SK-N-MC (cell line): ENCODE measurements around the gene HLA-DQA1.
"Not testable (repeated sequence)": the region's sequence is repeated elsewhere in the genome, so short reads cannot be mapped to it uniquely, and the experiment has no call there.

Experiments used
- DNase-seq: peaks from one replicate; pipeline ENCODE4 v3.0.0-alpha.2; 2011; ENCODE audit warnings: low read depth, low spot score
- H3K27ac ChIP-seq: fragments of 200-600 bp; sonication (generic); 2 replicates; pipeline ENCODE4 v1.5.1; 2016; ENCODE audit warnings: mixed run types
- H3K36me3 ChIP-seq: fragments of 200-600 bp; sonication (generic); 2 replicates; pipeline ENCODE4 v1.6.1; 2017; ENCODE audit warnings: antibody characterized with exemption, low read length, mixed read lengths; ENCODE audit not compliant: insufficient read depth
- H3K4me3 ChIP-seq: fragments of 200-600 bp; sonication (generic); 2 replicates; pipeline ENCODE4 v1.5.1; 2016
- H3K9ac ChIP-seq: fragments of 200-600 bp; sonication (generic); 2 replicates; pipeline ENCODE4 v1.8.0; 2017; ENCODE audit warnings: mixed run types, mixed read lengths; ENCODE audit not compliant: insufficient read length
- H3K9me3 ChIP-seq: fragments of 200-600 bp; sonication (generic); 2 replicates; pipeline ENCODE4 v1.6.1; 2017; ENCODE audit warnings: low read depth, mild to moderate bottlenecking, antibody characterized with exemption, low read length, moderate library complexity, mixed read lengths
- EZH2 ChIP-seq: fragments of 200-600 bp; sonication (generic); IDR thresholded peaks from one replicate; pipeline ENCODE4 v1.6.1; 2017; ENCODE audit warnings: antibody characterized with exemption
- FOXP2 ChIP-seq: optimal IDR thresholded peaks from 2 replicates; pipeline ENCODE3; 2011; ENCODE audit warnings: mild to moderate bottlenecking, moderate library complexity; ENCODE audit not compliant: insufficient read depth; ENCODE audit errors: extremely low read length, control extremely low read depth
- POLR2AphosphoS5 ChIP-seq: IDR thresholded peaks from 2 replicates; pipeline ENCODE4 v1.6.1; 2012; ENCODE audit warnings: mild to moderate bottlenecking, low read depth, low read length, borderline replicate concordance

Gene HLA-DQA1

GRCh38 chr6:32662836-32663235 is 25.6 kb downstream of the HLA-DQA1 start:
- Histone ChIP-seq H3K9ac (no peak overlapping the region), H3K36me3 (no peaks in the 10 kb centered on the region), H3K4me3 (no peak overlapping the region), H3K27ac (no peak overlapping the region), H3K9me3 (no peaks in the 10 kb centered on the region)
- DNase-seq, result no peak
- TF ChIP-seq POLR2AphosphoS5 (no peak), FOXP2 (no peak), EZH2 (no peak)

- no peaks in the 10 kb centered on the region for H3K36me3 ChIP-seq
- no peak overlapping the region for H3K4me3 ChIP-seq
- DNase-seq, result no peak
- no peak overlapping the region for H3K9ac ChIP-seq
- TF ChIP-seq EZH2 (no peak), FOXP2 (no peak), POLR2AphosphoS5 (no peak)
- no peak overlapping the region for H3K27ac ChIP-seq
- no peaks in the 10 kb centered on the region for H3K9me3 ChIP-seq
Observed at GRCh38 chr6:32664354-32664753, 27.1 kb downstream of the HLA-DQA1 start.

DNA sequence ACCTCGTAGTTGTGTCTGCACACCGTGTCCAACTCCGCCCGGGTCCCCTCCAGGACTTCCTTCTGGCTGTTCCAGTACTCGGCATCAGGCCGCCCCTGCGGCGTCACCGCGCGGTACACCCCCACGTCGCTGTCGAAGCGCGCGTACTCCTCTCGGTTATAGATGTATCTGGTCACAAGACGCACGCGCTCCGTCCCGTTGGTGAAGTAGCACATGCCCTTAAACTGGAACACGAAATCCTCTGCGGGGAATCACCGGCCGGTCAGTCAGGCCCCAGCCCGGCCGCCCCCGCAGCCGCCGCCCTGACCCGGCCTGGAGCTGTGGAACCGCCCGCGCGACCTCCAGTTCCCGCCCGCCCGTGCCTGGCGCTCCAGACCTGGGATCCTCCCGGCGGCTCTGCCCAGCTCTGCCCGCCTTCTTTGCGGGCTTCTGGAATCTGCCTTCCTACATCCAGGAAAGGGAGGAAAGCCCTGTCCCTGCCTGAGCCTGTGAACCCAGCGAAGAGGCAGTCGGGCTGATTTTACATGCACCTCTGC is 27.7 kb downstream of the HLA-DQA1 start:
- Histone ChIP-seq H3K27ac (no peak overlapping the region), H3K9ac (no peak overlapping the region), H3K9me3 (no peaks in the 10 kb centered on the region), H3K4me3 (no peak overlapping the region), H3K36me3 (no peaks in the 10 kb centered on the region)
- TF ChIP-seq POLR2AphosphoS5 (no peak), FOXP2 (no peak), EZH2 (peak; percentile 74)
- DNase-seq, result no peak

DNA sequence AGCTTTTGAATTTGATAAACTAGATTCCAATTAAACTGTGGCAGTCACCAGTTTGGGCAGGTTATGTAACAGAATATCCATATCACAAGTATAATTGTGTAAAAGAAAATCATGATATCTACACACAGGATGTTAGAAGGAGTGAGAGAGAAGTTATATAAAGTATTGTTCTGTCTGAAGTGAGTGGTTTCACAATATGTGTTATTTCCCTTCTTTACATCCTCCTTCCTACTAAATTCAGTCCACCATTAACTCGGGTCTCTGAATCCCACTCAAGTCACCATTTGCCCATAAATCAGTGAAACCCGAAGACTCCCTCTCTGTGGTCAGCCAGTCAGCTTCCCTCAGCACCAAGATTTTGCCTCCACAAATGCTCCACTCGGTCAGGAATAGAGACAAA is 28.5 kb downstream of the HLA-DQA1 start:
- H3K9ac ChIP-seq, result no peak overlapping the region
- no peak for DNase-seq

DNA sequence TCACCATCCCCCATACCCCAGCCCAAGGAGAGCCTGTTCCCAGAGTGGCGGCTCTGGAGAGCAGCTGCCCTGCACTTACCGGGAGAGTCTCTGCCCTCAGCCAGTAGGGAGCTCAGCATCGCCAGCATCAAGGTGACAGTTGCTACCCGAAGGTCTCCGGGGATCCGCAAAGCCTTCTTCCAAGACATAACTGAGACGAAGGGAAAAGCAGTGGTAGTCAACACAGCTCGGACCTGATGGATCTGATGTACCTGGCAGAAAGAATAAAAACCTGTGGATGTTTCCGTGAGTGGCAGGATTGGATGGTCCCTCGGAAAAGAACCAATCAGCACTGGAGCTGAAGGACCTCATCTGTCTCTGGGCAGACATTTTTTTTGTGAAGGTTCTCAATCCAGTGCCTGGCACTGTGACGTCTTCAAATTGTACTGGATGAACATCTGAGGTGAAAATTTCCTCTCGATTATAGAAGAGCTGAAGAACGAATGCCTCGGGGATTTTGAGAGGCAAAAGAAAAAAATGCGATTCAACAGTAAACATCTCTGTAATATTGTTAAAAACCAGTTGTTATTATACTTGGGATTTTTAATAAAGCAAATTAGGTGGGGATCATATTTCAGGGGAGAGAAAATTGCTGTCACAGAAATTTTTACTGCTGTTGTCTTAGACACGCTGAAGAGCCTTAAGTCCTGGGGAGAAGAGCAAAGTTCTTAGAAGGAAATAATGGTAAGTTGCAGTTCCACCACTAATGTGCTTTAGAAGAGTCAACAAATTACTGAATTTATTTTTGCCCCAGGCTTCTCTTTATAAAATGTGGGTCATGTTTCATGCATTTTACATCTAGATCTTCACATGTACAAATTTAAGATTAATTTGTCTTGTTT is 29.5 kb downstream of the HLA-DQA1 start, which contains the start of gene HLA-DQB1:
TSS of gene HLA-DQB1 (minus strand) at position 238 of the 881 bp plus-strand sequence. CDS start at position 188, 50 bp downstream.
- Histone ChIP-seq H3K36me3 (no peaks in the 10 kb centered on the region), H3K9ac (no peak within 1 kb of the TSS), H3K27ac (no peak within 1 kb of the TSS), H3K4me3 (peak within 1 kb of the TSS; percentile 54; the same call in 1 of the 2 replicates), H3K9me3 (no peaks in the 10 kb centered on the region)
- DNase-seq, result peak; percentile 28
- no peak for TF ChIP-seq EZH2
- no peak for TF ChIP-seq FOXP2
- no peak for TF ChIP-seq POLR2AphosphoS5

More for the DNA sequence above, 28.5 kb downstream of the HLA-DQA1 start:
- TF ChIP-seq POLR2AphosphoS5, result no peak
- no peak for TF ChIP-seq EZH2
- no peak for TF ChIP-seq FOXP2
- no peak overlapping the region for H3K4me3 ChIP-seq
- H3K9me3 ChIP-seq, result no peaks in the 10 kb centered on the region
- no peaks in the 10 kb centered on the region for H3K36me3 ChIP-seq
- H3K27ac ChIP-seq, result no peak overlapping the region

- Histone ChIP-seq H3K36me3 (no peaks in the 10 kb centered on the region), H3K27ac (no peak overlapping the region), H3K4me3 (no peak overlapping the region), H3K9me3 (no peaks in the 10 kb centered on the region; the same call in 1 of the 2 replicates), H3K9ac (no peak overlapping the region)
- TF ChIP-seq FOXP2, result no peak
- no peak for TF ChIP-seq POLR2AphosphoS5
- no peak for TF ChIP-seq EZH2
- no peak for DNase-seq
Observed at GRCh38 chr6:32668226-32668747, 31.1 kb downstream of the HLA-DQA1 start.

DNA sequence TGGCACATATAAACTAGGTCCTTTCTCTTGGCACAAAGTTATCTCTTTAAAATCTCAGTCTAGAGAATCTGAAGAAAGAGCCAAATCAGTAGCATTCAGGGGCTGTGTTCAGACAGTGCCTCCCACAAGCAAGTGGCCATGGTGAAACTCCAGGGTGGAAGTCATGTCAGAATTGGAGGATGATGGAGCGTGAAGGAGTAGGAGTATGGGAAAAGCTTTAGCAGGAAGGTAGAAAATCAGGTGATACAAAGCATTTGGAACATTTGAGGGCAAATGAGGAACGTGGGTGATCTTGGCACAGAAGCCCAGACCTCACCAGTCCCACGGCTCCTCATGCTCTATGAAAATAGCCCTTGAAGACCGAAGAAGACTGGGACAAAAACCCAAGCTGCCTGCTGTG is 32.0 kb downstream of the HLA-DQA1 start:
- H3K27ac ChIP-seq, result no peak overlapping the region
- no peak overlapping the region for H3K4me3 ChIP-seq
- no peak overlapping the region for H3K9ac ChIP-seq
- no peaks in the 10 kb centered on the region for H3K36me3 ChIP-seq
- no peak for DNase-seq
- H3K9me3 ChIP-seq, result no peaks in the 10 kb centered on the region; the same call in 1 of the 2 replicates
- TF ChIP-seq POLR2AphosphoS5 (no peak), EZH2 (no peak), FOXP2 (no peak)

- no peak overlapping the region for H3K4me3 ChIP-seq
- no peak for TF ChIP-seq EZH2
- TF ChIP-seq POLR2AphosphoS5, result no peak
- TF ChIP-seq FOXP2, result no peak
- no peak overlapping the region for H3K27ac ChIP-seq
- DNase-seq, result no peak
- H3K9ac ChIP-seq, result no peak overlapping the region
- H3K9me3 ChIP-seq, result no peaks in the 10 kb centered on the region; the same call in 1 of the 2 replicates
- H3K36me3 ChIP-seq, result no peaks in the 10 kb centered on the region
Observed at GRCh38 chr6:32669893-32670292, 32.7 kb downstream of the HLA-DQA1 start.

GRCh38 chr6:32671908-32672307 is 34.7 kb downstream of the HLA-DQA1 start:
- not testable (repeated sequence) for H3K9me3 ChIP-seq, H3K4me3 ChIP-seq, H3K36me3 ChIP-seq, DNase-seq, H3K27ac ChIP-seq, H3K9ac ChIP-seq

DNA sequence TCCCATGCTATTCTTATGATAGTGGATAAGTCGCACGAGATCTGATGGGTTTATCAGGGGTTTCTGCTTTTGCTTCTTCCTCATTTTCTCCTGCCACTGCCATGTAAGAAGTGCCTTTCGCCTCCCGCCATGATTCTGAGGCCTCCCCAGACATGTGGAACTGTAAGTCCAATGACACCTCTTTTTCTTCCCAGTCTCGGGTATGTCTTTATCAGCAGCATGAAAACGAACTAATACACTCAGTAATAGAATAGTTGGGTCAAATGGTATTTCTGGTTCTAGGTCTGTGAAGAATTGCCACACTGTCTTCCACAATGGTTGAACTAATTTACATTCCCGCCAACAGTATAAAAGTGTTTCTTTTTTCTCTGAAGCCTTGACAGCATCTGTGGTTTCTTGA is 36.9 kb downstream of the HLA-DQA1 start:
- H3K4me3 ChIP-seq, H3K27ac ChIP-seq, DNase-seq, H3K9ac ChIP-seq, H3K36me3 ChIP-seq, H3K9me3 ChIP-seq: not testable (repeated sequence)
